Erythroblast (primary cell): ENCODE data around the gene CEP164.

ENCODE experiments used
- GATA1 ChIP-seq: IDR thresholded peaks from 2 replicates; pipeline ENCODE4 v1.6.1; 2011; ENCODE audit warnings: low read depth, mild to moderate bottlenecking, control low read depth, low read length, moderate library complexity
- POLR2A ChIP-seq: IDR thresholded peaks from 2 replicates; pipeline ENCODE4 v1.6.1; 2011; ENCODE audit warnings: mild to moderate bottlenecking, low read length

DNA sequence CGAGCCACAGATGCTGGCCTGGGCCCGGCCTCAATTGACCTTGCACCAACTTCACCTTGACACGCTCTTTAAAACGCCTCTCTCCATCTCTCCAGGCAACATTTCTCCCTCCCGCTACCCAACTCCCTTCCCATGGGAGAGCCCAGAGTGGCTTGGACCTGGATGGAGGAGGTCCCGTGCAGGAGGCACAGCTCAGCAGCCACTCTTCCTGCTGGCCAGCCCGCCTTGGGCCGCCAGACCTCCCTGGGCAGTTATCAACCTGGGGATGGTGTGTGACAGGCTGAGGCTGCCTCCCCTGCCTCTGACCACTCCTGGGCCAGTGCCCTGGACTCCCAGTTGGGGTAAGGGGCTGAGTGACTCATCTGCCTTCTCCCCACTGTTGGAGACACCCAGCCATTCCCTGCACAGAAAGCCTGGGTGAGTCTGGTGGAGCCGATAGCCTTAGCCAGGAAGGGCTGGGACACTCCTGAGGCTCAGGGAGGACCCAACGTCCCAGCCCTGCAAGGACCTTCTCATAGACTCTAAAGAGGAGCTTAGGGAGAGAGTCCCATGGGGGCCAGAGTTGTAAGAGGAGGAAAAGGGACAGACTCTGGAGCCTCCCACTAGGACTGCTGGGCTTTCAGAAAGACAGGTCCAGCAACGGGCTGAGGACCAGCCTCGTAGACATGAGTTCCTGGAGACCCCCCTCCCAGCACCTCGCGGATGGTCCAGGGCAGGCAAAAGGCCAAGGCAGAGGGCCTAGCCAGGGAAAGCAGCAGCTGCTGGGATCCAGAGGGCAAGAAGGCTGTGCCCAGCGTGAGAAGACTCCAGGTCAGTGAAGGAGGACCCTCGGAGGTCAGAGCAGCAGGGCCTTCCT lies 131.7 kb downstream of the CEP164 start:
- TF ChIP-seq POLR2A (no peak), GATA1 (no peak)
